IPS-20b (cell line): ENCODE results near the gene UQCRQ.

Experiments
- H3K27ac ChIP-seq: one replicate; pipeline ENCODE4 v1.5.1; 2013; ENCODE audit warnings: low read length
- H3K27me3 ChIP-seq: 2 replicates; pipeline ENCODE4 v1.6.1; 2013; ENCODE audit warnings: mild to moderate bottlenecking, low read length, inconsistent platforms; ENCODE audit not compliant: insufficient read depth
- H3K36me3 ChIP-seq: 2 replicates; pipeline ENCODE4 v1.6.1; 2013; ENCODE audit warnings: low read depth, mild to moderate bottlenecking, inconsistent platforms, low read length, moderate library complexity; ENCODE audit not compliant: insufficient read depth
- H3K4me1 ChIP-seq: 2 replicates; pipeline ENCODE4 v1.6.1; 2013; ENCODE audit warnings: mild to moderate bottlenecking, control low read depth, inconsistent platforms, low read length, moderate library complexity; ENCODE audit not compliant: insufficient read depth
- H3K4me3 ChIP-seq: 2 replicates; pipeline ENCODE4 v1.5.1; 2013; ENCODE audit warnings: mild to moderate bottlenecking, low read length, inconsistent platforms
- H3K9ac ChIP-seq: 2 replicates; pipeline ENCODE4 v1.6.1; 2013; ENCODE audit warnings: low read depth, mild to moderate bottlenecking, inconsistent platforms, low read length, moderate library complexity
- H3K9me3 ChIP-seq: 2 replicates; pipeline ENCODE4 v1.6.1; 2013; ENCODE audit warnings: mild to moderate bottlenecking, low read depth, low read length, inconsistent platforms; ENCODE audit not compliant: insufficient read depth

The UQCRQ gene

DNA sequence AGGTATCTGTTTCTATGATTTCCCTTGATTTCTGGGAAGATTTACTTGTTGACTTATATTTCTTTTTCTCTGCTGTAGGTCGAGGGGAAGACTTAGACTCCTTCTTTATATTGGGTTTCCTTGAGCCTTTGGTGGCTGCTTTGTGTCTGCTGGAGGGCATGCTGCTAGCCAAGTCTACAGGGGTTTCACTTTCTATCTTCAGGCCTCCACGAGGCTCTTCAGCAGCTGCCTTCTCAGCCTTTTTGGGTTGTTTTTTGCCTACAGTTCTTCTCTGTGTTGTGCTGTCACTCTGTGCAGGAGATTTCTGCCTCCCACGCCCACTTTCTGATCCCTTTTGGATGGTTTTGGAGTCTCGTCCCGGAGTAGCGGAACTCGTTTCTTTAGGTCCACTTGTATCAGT, 30.2 kb downstream of the UQCRQ start:
- H3K27me3 ChIP-seq: no peaks in the 10 kb centered on the region
- H3K9me3 ChIP-seq: no peaks in the 10 kb centered on the region
- no peaks in the 10 kb centered on the region for H3K4me1 ChIP-seq
- no peak overlapping the region for H3K9ac ChIP-seq
- H3K36me3 ChIP-seq: peaks cover 92% of the 10 kb centered on the region
- no peak overlapping the region for H3K27ac ChIP-seq
- no peak overlapping the region for H3K4me3 ChIP-seq

- no peak overlapping the region for H3K9ac ChIP-seq
- no peaks in the 10 kb centered on the region for H3K4me1 ChIP-seq
- H3K4me3 ChIP-seq: no peak overlapping the region
- H3K27ac ChIP-seq: no peak overlapping the region
- no peaks in the 10 kb centered on the region for H3K27me3 ChIP-seq
- H3K9me3 ChIP-seq: no peaks in the 10 kb centered on the region
- H3K36me3 ChIP-seq: peaks cover 86% of the 10 kb centered on the region
These were observed 31.7 kb downstream of the UQCRQ start for GRCh38 chr5:132898094-132898493.

DNA sequence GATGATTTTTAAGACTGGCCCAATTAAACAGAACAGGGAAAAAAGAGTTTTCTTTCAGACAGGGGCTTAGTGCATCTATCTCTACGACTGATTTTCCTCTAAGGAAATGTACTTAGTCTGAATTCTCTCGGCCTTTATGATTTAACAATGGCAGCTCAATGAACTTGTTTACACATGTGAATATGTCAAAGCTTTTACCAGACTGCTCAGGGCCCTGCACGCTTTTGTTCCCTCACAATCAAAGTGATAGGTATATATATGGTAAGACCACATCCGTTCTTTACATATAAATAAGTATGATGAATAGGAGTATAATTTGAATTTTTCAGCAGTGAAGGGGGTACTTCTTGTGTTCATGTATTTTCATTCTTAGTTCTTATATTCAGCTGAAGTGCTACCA, 34.6 kb downstream of the UQCRQ start:
- Histone ChIP-seq H3K4me3 (no peak overlapping the region), H3K9ac (no peak overlapping the region), H3K36me3 (peaks cover 65% of the 10 kb centered on the region), H3K4me1 (no peaks in the 10 kb centered on the region), H3K27ac (no peak overlapping the region), H3K9me3 (no peaks in the 10 kb centered on the region), H3K27me3 (no peaks in the 10 kb centered on the region)

- H3K9ac ChIP-seq: no peak overlapping the region
- no peak overlapping the region for H3K4me3 ChIP-seq
- peaks cover 58% of the 10 kb centered on the region for H3K36me3 ChIP-seq
- no peaks in the 10 kb centered on the region for H3K9me3 ChIP-seq
- H3K27ac ChIP-seq: no peak overlapping the region
- no peaks in the 10 kb centered on the region for H3K27me3 ChIP-seq
- no peaks in the 10 kb centered on the region for H3K4me1 ChIP-seq
These were observed 35.3 kb downstream of the UQCRQ start for GRCh38 chr5:132901730-132902129.

DNA sequence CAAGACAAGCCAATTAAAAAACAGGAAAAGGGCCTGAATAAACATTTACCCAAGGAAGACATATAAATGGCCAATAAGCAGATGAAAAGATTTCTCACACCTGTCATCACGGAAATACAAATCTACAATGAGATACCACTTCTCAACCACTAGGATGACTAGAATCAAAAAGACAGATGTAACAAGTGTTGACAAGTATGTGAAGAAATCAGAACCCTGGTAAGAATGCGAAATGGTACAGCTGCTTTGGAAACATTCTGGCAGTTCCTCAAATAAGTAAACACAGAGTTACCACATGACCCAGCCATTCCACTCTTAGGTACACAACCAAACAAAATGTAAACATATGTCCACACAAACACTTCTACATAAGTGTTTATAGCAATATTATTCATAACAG, 39.5 kb downstream of the UQCRQ start:
- Histone ChIP-seq H3K4me1 (peaks cover 2% of the 10 kb centered on the region; the same call in 1 of the 2 replicates), H3K9ac (no peak overlapping the region), H3K27me3 (no peaks in the 10 kb centered on the region), H3K36me3 (peaks cover 29% of the 10 kb centered on the region), H3K27ac (no peak overlapping the region), H3K9me3 (no peaks in the 10 kb centered on the region), H3K4me3 (no peak overlapping the region)

GRCh38 chr5:132907161-132907560, 40.7 kb downstream of the UQCRQ start:
- no peak overlapping the region for H3K9ac ChIP-seq
- H3K4me3 ChIP-seq: no peak overlapping the region
- H3K27ac ChIP-seq: no peak overlapping the region
- H3K27me3 ChIP-seq: no peaks in the 10 kb centered on the region
- H3K9me3 ChIP-seq: no peaks in the 10 kb centered on the region
- H3K36me3 ChIP-seq: peaks cover 25% of the 10 kb centered on the region
- peaks cover 2% of the 10 kb centered on the region; the same call in 1 of the 2 replicates for H3K4me1 ChIP-seq

- Histone ChIP-seq H3K36me3 (peaks cover 31% of the 10 kb centered on the region), H3K9me3 (no peaks in the 10 kb centered on the region), H3K27me3 (no peaks in the 10 kb centered on the region), H3K4me3 (no peak overlapping the region), H3K4me1 (peaks cover 2% of the 10 kb centered on the region; the same call in 1 of the 2 replicates), H3K9ac (no peak overlapping the region), H3K27ac (no peak overlapping the region)
These were observed 43.3 kb downstream of the UQCRQ start for GRCh38 chr5:132909702-132910101.

DNA sequence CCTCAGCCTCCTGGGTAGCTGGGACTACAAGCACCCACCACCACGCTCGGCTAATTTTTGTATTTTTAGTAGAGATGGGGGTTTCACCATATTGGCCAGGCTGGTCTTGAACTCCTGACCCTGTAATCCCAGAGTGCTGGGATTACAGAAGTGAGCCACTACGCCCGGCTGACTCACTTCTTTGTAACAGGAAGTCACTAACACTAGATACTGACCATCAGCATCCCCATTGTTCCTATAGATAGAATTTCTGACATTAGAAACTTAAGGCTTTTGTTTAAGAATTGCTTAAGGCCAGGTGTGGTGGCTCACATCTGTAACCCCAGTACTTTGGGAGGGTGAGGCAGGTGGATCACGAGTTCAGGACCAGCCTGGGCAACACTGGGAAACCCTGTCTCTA, 49.2 kb downstream of the UQCRQ start:
- Histone ChIP-seq H3K36me3 (peaks cover 32% of the 10 kb centered on the region), H3K9me3 (no peaks in the 10 kb centered on the region), H3K27ac (no peak overlapping the region), H3K4me3 (no peak overlapping the region), H3K4me1 (no peaks in the 10 kb centered on the region), H3K9ac (no peak overlapping the region), H3K27me3 (no peaks in the 10 kb centered on the region)

DNA sequence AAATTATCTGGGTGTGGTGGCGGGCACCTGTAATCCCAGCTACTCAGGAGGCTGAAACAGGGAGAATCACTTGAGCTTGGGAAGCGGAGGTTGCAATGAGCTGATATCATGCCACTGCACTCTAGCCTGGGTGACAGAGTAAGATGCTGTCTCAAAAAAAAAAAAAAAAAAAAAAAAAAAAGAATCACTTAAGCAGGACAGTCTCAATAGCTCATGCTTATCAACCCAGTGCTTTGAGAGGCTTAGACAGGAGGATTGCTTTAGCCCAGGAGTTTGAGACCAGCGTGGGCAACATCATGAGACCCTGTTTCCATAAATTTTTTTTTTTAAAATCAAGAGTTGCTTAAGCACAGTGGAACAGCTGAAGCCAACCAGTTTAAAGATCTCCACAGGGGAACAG, 49.6 kb downstream of the UQCRQ start:
- Histone ChIP-seq H3K27ac (no peak overlapping the region), H3K9ac (no peak overlapping the region), H3K36me3 (peaks cover 32% of the 10 kb centered on the region)

More for the DNA sequence above, 49.6 kb downstream of the UQCRQ start:
- H3K27me3 ChIP-seq: no peaks in the 10 kb centered on the region
- no peaks in the 10 kb centered on the region for H3K4me1 ChIP-seq
- H3K9me3 ChIP-seq: no peaks in the 10 kb centered on the region
- no peak overlapping the region for H3K4me3 ChIP-seq
